Measurements from ENCODE around the gene MOB3B.

GRCh38 chr9:27344776-27345175, 184.8 kb downstream of the MOB3B start:
- TF ChIP-seq USF2 (IDR thresholded peaks at IDR 0.05) = no peak
- no peak for TF ChIP-seq TP53 (CRISPR knock-in tag; IDR thresholded peaks at IDR 0.05)
